Thyroid gland (tissue), 4 donors: ENCODE measurements around the gene CASP12. TPM values are rescaled to one million over a fixed set of nuclear protein-coding genes. Genes with fewer than 3 reads are reported as not detected.

Source experiments
- DNase-seq, 2 donors: peaks; one replicate each; pipeline ENCODE4 v3.0.0-alpha.2; 2019
- H3K27ac ChIP-seq, 3 donors: fragments of 200-600 bp; sonication (generic); 1 replicate in 2 of 3; 2 replicates in 1 of 3; pipeline ENCODE4 v1.5.1; 2016 to 2019; ENCODE audit warnings: mild to moderate bottlenecking in 1 of 3, moderate library complexity in 1 of 3
- H3K27me3 ChIP-seq: fragments of 200-600 bp; sonication (generic); one replicate; pipeline ENCODE4 v1.5.1; 2019
- H3K36me3 ChIP-seq, 2 donors: fragments of 200-600 bp; sonication (generic); one replicate each; pipeline ENCODE4 v1.5.1; 2016 to 2019
- H3K4me1 ChIP-seq, 2 donors: fragments of 200-600 bp; sonication (generic); one replicate each; pipeline ENCODE4 v1.5.1; 2017 to 2019
- H3K4me3 ChIP-seq, 3 donors: fragments of 200-600 bp; sonication (generic); replicated peaks in 1 of 3; 1 replicate in 2 of 3; 2 replicates in 1 of 3; pipeline ENCODE4 v1.5.1; 2016; ENCODE audit warnings: mild to moderate bottlenecking in 1 of 3
- H3K9me3 ChIP-seq: fragments of 200-600 bp; sonication (generic); one replicate; pipeline ENCODE4 v1.5.1; 2017
- POLR2A ChIP-seq, 2 donors: fragments of 450-650 bp; IDR thresholded peaks; one replicate each; pipeline ENCODE4 v1.6.1; 2017; ENCODE audit warnings: antibody characterized with exemption in 2 of 2, mild to moderate bottlenecking in 2 of 2, moderate library complexity in 1 of 2
- WGBS, 2 donors: methylation state at CpG; one replicate each; pipeline ENCODE4 v1.1.5; 2017; 5-methylcytosine and 5-hydroxymethylcytosine counted together
- intact Hi-C: fragments of 100-400 bp; cut with DNase I; formaldehyde crosslinking; loops from one replicate; pipeline ENCODE4 v1.15.1; 2023
- total RNA-seq, 4 donors: library from RNA; depleted of rRNA; stranded (reverse); fragments of >200 nt; gene quantifications; one replicate each; pipeline ENCODE4 v1.2.3, GENCODE V29; 2016
- TF ChIP-seq, protein P1 (sequence below), 6 experiments: fragments of 200-600 bp in 3 of 6; fragments of 450-650 bp in 3 of 6; sonication (generic) in 3 of 6; IDR thresholded peaks; one replicate each; pipeline ENCODE4 v1.5.1; 2016 to 2019; ENCODE audit warnings: antibody characterized with exemption in 6 of 6, mild to moderate bottlenecking in 2 of 6, inconsistent platforms in 1 of 6, moderate library complexity in 1 of 6

Gene CASP12
- total RNA-seq, 4 donors from 2014 or later: 1.3 to 26.1 (median 3.8) TPM

- no peaks in the 10 kb centered on the region for H3K36me3 ChIP-seq
- no peaks in the 10 kb centered on the region for H3K9me3 ChIP-seq
- TF ChIP-seq, protein P1, sequence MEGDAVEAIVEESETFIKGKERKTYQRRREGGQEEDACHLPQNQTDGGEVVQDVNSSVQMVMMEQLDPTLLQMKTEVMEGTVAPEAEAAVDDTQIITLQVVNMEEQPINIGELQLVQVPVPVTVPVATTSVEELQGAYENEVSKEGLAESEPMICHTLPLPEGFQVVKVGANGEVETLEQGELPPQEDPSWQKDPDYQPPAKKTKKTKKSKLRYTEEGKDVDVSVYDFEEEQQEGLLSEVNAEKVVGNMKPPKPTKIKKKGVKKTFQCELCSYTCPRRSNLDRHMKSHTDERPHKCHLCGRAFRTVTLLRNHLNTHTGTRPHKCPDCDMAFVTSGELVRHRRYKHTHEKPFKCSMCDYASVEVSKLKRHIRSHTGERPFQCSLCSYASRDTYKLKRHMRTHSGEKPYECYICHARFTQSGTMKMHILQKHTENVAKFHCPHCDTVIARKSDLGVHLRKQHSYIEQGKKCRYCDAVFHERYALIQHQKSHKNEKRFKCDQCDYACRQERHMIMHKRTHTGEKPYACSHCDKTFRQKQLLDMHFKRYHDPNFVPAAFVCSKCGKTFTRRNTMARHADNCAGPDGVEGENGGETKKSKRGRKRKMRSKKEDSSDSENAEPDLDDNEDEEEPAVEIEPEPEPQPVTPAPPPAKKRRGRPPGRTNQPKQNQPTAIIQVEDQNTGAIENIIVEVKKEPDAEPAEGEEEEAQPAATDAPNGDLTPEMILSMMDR (IDR thresholded peaks at IDR 0.05): no peak
- no peak for TF ChIP-seq POLR2A (IDR thresholded peaks at IDR 0.05)
- intact Hi-C loops: no loop called here
- H3K4me1 ChIP-seq: no peaks in the 10 kb centered on the region
- no peak overlapping the region for H3K4me3 ChIP-seq
- H3K27ac ChIP-seq: no peak overlapping the region
- H3K27me3 ChIP-seq: no peaks in the 10 kb centered on the region
- no peak for DNase-seq
- WGBS, 2 donors: 94% methylated on average over 4 of the region's 4 CpGs
Measured at GRCh38 chr11:104905271-104905670, 7.0 kb upstream of the CASP12 start.

DNA sequence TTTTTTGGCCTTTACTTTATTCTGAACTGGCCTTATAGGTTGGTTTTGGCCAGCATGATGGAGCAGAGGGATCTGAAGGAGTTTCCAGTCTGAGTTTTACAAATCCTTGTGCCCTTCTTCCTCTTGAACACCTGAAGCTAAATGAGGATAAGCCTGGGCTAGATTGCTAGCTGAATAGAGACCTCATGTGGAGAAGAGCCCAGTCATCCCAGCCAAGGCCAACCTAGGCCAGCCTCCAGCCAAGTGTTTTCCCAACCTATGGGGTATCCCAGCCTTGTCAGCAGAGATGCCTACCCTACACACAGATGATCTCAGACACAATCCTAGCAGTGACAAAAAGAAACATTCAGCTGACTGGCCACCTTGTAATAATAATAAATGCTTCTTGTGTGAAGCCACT lies 966 bp upstream of the CASP12 start:
- Histone ChIP-seq H3K27ac (peak overlapping the region; percentile 32 to 87 (median 59)), H3K36me3 (no peaks in the 10 kb centered on the region), H3K4me3 (no peak overlapping the region), H3K27me3 (no peaks in the 10 kb centered on the region), H3K9me3 (no peaks in the 10 kb centered on the region), H3K4me1 (peaks cover 0 to 3% of the 10 kb centered on the region in 2 donors)
- TF ChIP-seq, protein P1 (IDR thresholded peaks at IDR 0.05): no peak
- TF ChIP-seq POLR2A (IDR thresholded peaks at IDR 0.05): no peak
- DNase-seq: no peak
- intact Hi-C loops: no loop called here

- H3K9me3 ChIP-seq: no peaks in the 10 kb centered on the region
- intact Hi-C loops: no loop called here
- H3K4me1 ChIP-seq: peaks cover 0 to 3% of the 10 kb centered on the region in 2 donors
- DNase-seq: no peak
- H3K36me3 ChIP-seq: no peaks in the 10 kb centered on the region
- peak overlapping the region; percentile 32 to 87 (median 59) for H3K27ac ChIP-seq
- no peak overlapping the region for H3K4me3 ChIP-seq
- WGBS, 2 donors: 60 to 70% methylated on average over 1 of the region's 1 CpG
- no peak for TF ChIP-seq POLR2A (IDR thresholded peaks at IDR 0.05)
- TF ChIP-seq, protein P1 (IDR thresholded peaks at IDR 0.05): no peak
- no peaks in the 10 kb centered on the region for H3K27me3 ChIP-seq
Measured at GRCh38 chr11:104898685-104899013, 389 bp upstream of the CASP12 start.

- TF ChIP-seq, protein P1 (IDR thresholded peaks at IDR 0.05): no peak
- TF ChIP-seq POLR2A (IDR thresholded peaks at IDR 0.05): no peak
- Histone ChIP-seq H3K4me1 (peaks cover 0 to 3% of the 10 kb centered on the region in 2 donors), H3K27me3 (no peaks in the 10 kb centered on the region), H3K36me3 (no peaks in the 10 kb centered on the region), H3K9me3 (no peaks in the 10 kb centered on the region), H3K27ac (peak overlapping the region in 2 of 3 donors; percentile 12 to 59), H3K4me3 (no peak overlapping the region)
- intact Hi-C loops: no loop called here
- 43 to 47% methylated on average over 2 of the region's 2 CpGs for WGBS, 2 donors
- DNase-seq: no peak
Measured at GRCh38 chr11:104895634-104896033, 2.6 kb downstream of the CASP12 start.

DNA sequence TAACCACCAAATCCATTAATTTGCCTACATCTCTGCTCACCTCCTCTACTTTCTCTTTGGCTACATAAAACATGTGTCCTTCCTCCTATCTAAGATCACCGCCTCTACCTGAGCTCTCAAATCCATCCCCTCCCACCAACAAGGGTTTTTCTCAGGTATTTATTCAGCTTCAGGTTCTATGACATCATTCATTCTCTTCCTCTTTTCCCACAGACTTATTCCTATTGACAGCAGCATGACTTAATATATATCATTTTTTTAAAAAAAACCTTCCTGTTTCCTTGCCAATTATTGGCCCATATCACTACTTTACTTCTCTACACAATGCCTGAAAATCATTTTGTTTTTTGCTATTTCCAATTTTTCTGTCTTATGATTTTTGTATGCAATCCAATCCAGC lies 4.4 kb downstream of the CASP12 start:
- no peak for DNase-seq
- Histone ChIP-seq H3K4me3 (no peak overlapping the region), H3K27ac (peak overlapping the region in 1 of 3 donors; percentile 38), H3K36me3 (no peaks in the 10 kb centered on the region), H3K9me3 (no peaks in the 10 kb centered on the region), H3K27me3 (no peaks in the 10 kb centered on the region), H3K4me1 (no peaks in the 10 kb centered on the region)
- intact Hi-C loops: no loop called here
- TF ChIP-seq, protein P1 (IDR thresholded peaks at IDR 0.05): no peak
- no peak for TF ChIP-seq POLR2A (IDR thresholded peaks at IDR 0.05)
- 92 to 95% methylated on average over 1 of the region's 1 CpG for WGBS, 2 donors
